Endothelial cell of umbilical vein (primary cell): Measurements from ENCODE around the gene CDH2. TPM values are rescaled to one million over a fixed set of nuclear protein-coding genes. Genes with fewer than 3 reads are reported as not detected.

ENCODE experiments used
- BruUV-seq: library from RNA; stranded (reverse); fragments of 400-500 nt; replicated peaks from 2 replicates; lab custom pipeline; 2021; lab: Mats Ljungman, UMichigan
- CTCF ChIA-PET: fragments of 300-600, 350-600 bp; sonication (Branson Sonifier 250); formaldehyde crosslinking; loops from one replicate; lab custom pipeline; 2021; ENCODE audit warnings: antibody characterized with exemption, inconsistent platforms; lab: Charles Lee
- POLR2A ChIA-PET: fragments of 300-600, 350-600 bp; sonication (Branson Sonifier 250); formaldehyde crosslinking; loops from one replicate; lab custom pipeline; 2021; ENCODE audit warnings: antibody characterized with exemption, inconsistent platforms; lab: Charles Lee
- DNase-seq: peaks from one replicate; pipeline ENCODE4 v3.0.0-alpha.2; 2011; ENCODE audit warnings: low read depth, low spot score
- FAIRE-seq: peaks from 2 replicates; lab custom pipeline; 2011; peaks lifted over from hg19 to GRCh38; lab: Jason Lieb, UNC
- H2AFZ ChIP-seq: 2 replicates; pipeline ENCODE4 v1.6.0; 2012; ENCODE audit warnings: low read depth, low read length, control low read depth, inconsistent platforms
- H3K27ac ChIP-seq: 2 replicates; pipeline ENCODE4 v1.5.1; 2011; ENCODE audit warnings: low read depth, mild to moderate bottlenecking, control low read depth, low read length, moderate library complexity; ENCODE audit not compliant: insufficient read depth
- H3K27me3 ChIP-seq, 2 experiments: 2 replicates each; pipeline versions ENCODE4 v1.6.0 to v1.6.1; 2011; ENCODE audit warnings: low read length in 2 of 2, mixed read lengths in 1 of 2; ENCODE audit not compliant: control insufficient read depth in 2 of 2, insufficient read depth in 2 of 2
- H3K36me3 ChIP-seq, 2 experiments: 2 replicates in 1 of 2; 3 replicates in 1 of 2; pipeline ENCODE4 v1.5.1; 2011; ENCODE audit warnings: low read length in 2 of 2, mild to moderate bottlenecking in 1 of 2, moderate library complexity in 1 of 2; ENCODE audit not compliant: control insufficient read depth in 2 of 2, insufficient read depth in 2 of 2; ENCODE audit errors: extremely low read depth in 1 of 2
- H3K4me1 ChIP-seq: 3 replicates; pipeline ENCODE4 v1.5.1; 2011; ENCODE audit warnings: mild to moderate bottlenecking, low read length; ENCODE audit not compliant: control insufficient read depth, insufficient read depth; ENCODE audit errors: extremely low read depth
- H3K4me2 ChIP-seq: 2 replicates; pipeline ENCODE4 v1.6.1; 2011; ENCODE audit warnings: low read length, control low read depth, mixed read lengths; ENCODE audit not compliant: insufficient read depth
- H3K4me3 ChIP-seq, 3 experiments: fragments of 200-600 bp in 1 of 3; sonication (generic), shearing (Covaris generic) in 1 of 3; replicated peaks in 1 of 3; 2 replicates each; pipeline ENCODE4 v1.5.1; 2011 to 2016; ENCODE audit warnings: control low read depth in 3 of 3, low read length in 3 of 3, mild to moderate bottlenecking in 2 of 3, inconsistent platforms in 1 of 3, low read depth in 1 of 3, moderate library complexity in 1 of 3; ENCODE audit not compliant: insufficient read depth in 1 of 3
- H3K79me2 ChIP-seq: 2 replicates; pipeline ENCODE4 v1.6.0; 2012; ENCODE audit warnings: low read length, inconsistent platforms; ENCODE audit not compliant: control insufficient read depth, insufficient read depth
- H3K9ac ChIP-seq: replicated peaks from 2 replicates; pipeline ENCODE3; 2011; ENCODE audit warnings: low read length, control low read depth; ENCODE audit not compliant: insufficient read depth; ENCODE audit errors: extremely low read depth
- H3K9me1 ChIP-seq: replicated peaks from 3 replicates; pipeline ENCODE4 v1.6.0; 2011; ENCODE audit warnings: mild to moderate bottlenecking, low read length; ENCODE audit not compliant: control insufficient read depth, insufficient read depth; ENCODE audit errors: extremely low read depth
- H3K9me3 ChIP-seq: replicated peaks from 2 replicates; pipeline ENCODE4 v1.5.1; 2012; ENCODE audit warnings: low read length, inconsistent platforms; ENCODE audit not compliant: control insufficient read depth, insufficient read depth
- H4K20me1 ChIP-seq: replicated peaks from 2 replicates; pipeline ENCODE3; 2011; ENCODE audit warnings: mild to moderate bottlenecking, low read length; ENCODE audit not compliant: control insufficient read depth, insufficient read depth; ENCODE audit errors: extremely low read depth
- EZH2 ChIP-seq: IDR thresholded peaks from 2 replicates; pipeline ENCODE4 v1.6.1; 2012; ENCODE audit warnings: borderline replicate concordance, low read depth, mild to moderate bottlenecking, moderate library complexity, low read length, inconsistent platforms; ENCODE audit not compliant: severe bottlenecking
- FOS ChIP-seq: IDR thresholded peaks from 2 replicates; pipeline ENCODE4 v1.6.1; 2011; ENCODE audit warnings: mild to moderate bottlenecking, low read length, moderate library complexity, borderline replicate concordance; ENCODE audit not compliant: insufficient read depth
- GATA2 ChIP-seq: IDR thresholded peaks from 2 replicates; pipeline ENCODE4 v1.7.0; 2011; ENCODE audit warnings: low read depth, mild to moderate bottlenecking, moderate library complexity, mixed read lengths, low read length; ENCODE audit not compliant: insufficient read length, insufficient read depth
- JUN ChIP-seq: IDR thresholded peaks from 2 replicates; pipeline ENCODE4 v1.6.1; 2011; ENCODE audit warnings: borderline replicate concordance, low read depth; ENCODE audit not compliant: insufficient read length, insufficient read depth
- MYC ChIP-seq: IDR thresholded peaks from one replicate; pipeline ENCODE4 v1.6.1; 2011; ENCODE audit warnings: mild to moderate bottlenecking, low read depth, low read length
- POLR2A ChIP-seq: IDR thresholded peaks from 2 replicates; pipeline ENCODE4 v1.6.1; 2012; ENCODE audit warnings: low read depth, mild to moderate bottlenecking, control low read depth, low read length
- POLR2AphosphoS5 ChIP-seq: IDR thresholded peaks from 2 replicates; pipeline ENCODE4 v1.6.1; 2012; ENCODE audit warnings: low read depth, mild to moderate bottlenecking, control low read depth, low read length, moderate library complexity; ENCODE audit not compliant: insufficient read depth
- dilution Hi-C: fragments of 300-500 bp; cut with MboI; formaldehyde crosslinking; loops from one replicate; pipeline ENCODE4 v1.15.0; 2019; ENCODE audit warnings: low sequenced_read_pairs; ENCODE audit not compliant: extremely low pct_ligation_motif_present
- intact Hi-C: fragments of 100-400 bp; cut with micrococcal nuclease; formaldehyde crosslinking; loops from one replicate; pipeline ENCODE4 v1.10.0; 2022
- polyA plus RNA-seq, 4 experiments: library from polyadenylated mRNA; depleted of rRNA in 3 of 4; stranded (reverse) in 3 of 4; unstranded in 1 of 4; fragments of >200 nt; gene quantifications; 2 replicates each; pipeline versions ENCODE4 v1.2.1 to v1.2.3, GENCODE V29; 2011 to 2012; ENCODE audit warnings: missing spikeins in 1 of 4
- total RNA-seq: library from RNA; stranded (reverse); gene quantifications from 2 replicates; pipeline ENCODE4 v1.2.3, GENCODE V29; 2021
- TF ChIP-seq, protein P1 (sequence below): IDR thresholded peaks from 2 replicates; pipeline ENCODE4 v1.6.1; 2011; ENCODE audit not compliant: insufficient read depth, insufficient read length
- TF ChIP-seq, protein P2 (sequence below), 2 donors: IDR thresholded peaks; 1 replicate in 1 of 2; 2 replicates in 1 of 2; pipeline ENCODE4 v1.5.1; 2011; ENCODE audit warnings: low read length in 2 of 2, mild to moderate bottlenecking in 2 of 2, moderate library complexity in 2 of 2, control low read depth in 1 of 2, inconsistent platforms in 1 of 2, low read depth in 1 of 2; ENCODE audit not compliant: insufficient read depth in 1 of 2; ENCODE audit errors: extremely low read depth in 1 of 2

CDH2 gene
- total and polyA plus RNA-seq, 2 donors (not counting 3 experiments of a cell fraction or from before 2014, with no cell fraction given): 37.6 to 59.5 TPM

GRCh38 chr18:28044036-28044435 lies 132.9 kb downstream of the CDH2 start:
- ChIA-PET CTCF (no interaction called here), POLR2A (no interaction called here)
- FAIRE-seq: no peak
- Histone ChIP-seq H3K9me3 (no peaks in the 10 kb centered on the region), H3K4me1 (peaks cover 14% of the 10 kb centered on the region), H3K79me2 (no peaks in the 10 kb centered on the region), H4K20me1 (no peaks in the 10 kb centered on the region), H3K27me3 (no peaks in the 10 kb centered on the region), H3K9ac (no peak overlapping the region), H3K4me2 (no peak overlapping the region), H3K9me1 (no peaks in the 10 kb centered on the region), H3K36me3 (no peaks in the 10 kb centered on the region), H3K4me3 (no peak overlapping the region), H3K27ac (no peak overlapping the region), H2AFZ (no peak overlapping the region)
- no TSS peak for BruUV-seq
- intact Hi-C loops: no loop called here
- no peak for TF ChIP-seq EZH2
- TF ChIP-seq JUN: no peak
- no peak for TF ChIP-seq GATA2
- no peak for TF ChIP-seq MYC
- no peak for TF ChIP-seq POLR2A
- no peak for TF ChIP-seq FOS
- TF ChIP-seq POLR2AphosphoS5: no peak
- TF ChIP-seq, protein P1, sequence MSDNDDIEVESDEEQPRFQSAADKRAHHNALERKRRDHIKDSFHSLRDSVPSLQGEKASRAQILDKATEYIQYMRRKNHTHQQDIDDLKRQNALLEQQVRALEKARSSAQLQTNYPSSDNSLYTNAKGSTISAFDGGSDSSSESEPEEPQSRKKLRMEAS: no peak
- TF ChIP-seq, protein P2, sequence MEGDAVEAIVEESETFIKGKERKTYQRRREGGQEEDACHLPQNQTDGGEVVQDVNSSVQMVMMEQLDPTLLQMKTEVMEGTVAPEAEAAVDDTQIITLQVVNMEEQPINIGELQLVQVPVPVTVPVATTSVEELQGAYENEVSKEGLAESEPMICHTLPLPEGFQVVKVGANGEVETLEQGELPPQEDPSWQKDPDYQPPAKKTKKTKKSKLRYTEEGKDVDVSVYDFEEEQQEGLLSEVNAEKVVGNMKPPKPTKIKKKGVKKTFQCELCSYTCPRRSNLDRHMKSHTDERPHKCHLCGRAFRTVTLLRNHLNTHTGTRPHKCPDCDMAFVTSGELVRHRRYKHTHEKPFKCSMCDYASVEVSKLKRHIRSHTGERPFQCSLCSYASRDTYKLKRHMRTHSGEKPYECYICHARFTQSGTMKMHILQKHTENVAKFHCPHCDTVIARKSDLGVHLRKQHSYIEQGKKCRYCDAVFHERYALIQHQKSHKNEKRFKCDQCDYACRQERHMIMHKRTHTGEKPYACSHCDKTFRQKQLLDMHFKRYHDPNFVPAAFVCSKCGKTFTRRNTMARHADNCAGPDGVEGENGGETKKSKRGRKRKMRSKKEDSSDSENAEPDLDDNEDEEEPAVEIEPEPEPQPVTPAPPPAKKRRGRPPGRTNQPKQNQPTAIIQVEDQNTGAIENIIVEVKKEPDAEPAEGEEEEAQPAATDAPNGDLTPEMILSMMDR (IDR thresholded peaks at IDR 0.05; ENCODE audit: extremely low read depth in 1 of 2, insufficient read depth in 1 of 2, low read depth in 1 of 2, low read length in 2 of 2): no peak
- no peak for DNase-seq
- dilution Hi-C loops: no loop called here
